Endometrial microvascular endothelial cells (primary cell): ENCODE results near the gene CCDC90B. TPM values are rescaled to one million over a fixed set of nuclear protein-coding genes. Genes with fewer than 3 reads are reported as not detected.

Source experiments
- in situ Hi-C: cut with HindIII; loops from 2 replicates; pipeline ENCODE4 v1.10.0; 2017; ENCODE audit warnings: low sequenced_read_pairs, low pct_unique_long_range_greater_than_20kb; ENCODE audit errors: inconsistent ontology term
- total RNA-seq: library from RNA; depleted of rRNA; stranded (reverse); fragments of >200 nt; gene quantifications from one replicate; pipeline ENCODE4 v1.2.3, GENCODE V29; 2015; ENCODE audit errors: inconsistent ontology term

The CCDC90B gene
- total RNA-seq, 1 donor from 2014 or later = 45.0 TPM

- in situ Hi-C loops = no loop called here
Observed at GRCh38 chr11:83249972-83250593, 36.1 kb downstream of the CCDC90B start.

GRCh38 chr11:83249445-83249844 lies 36.7 kb downstream of the CCDC90B start:
- in situ Hi-C loops = no loop called here

- in situ Hi-C loops = no loop called here
Observed at GRCh38 chr11:83241291-83241946, 44.7 kb downstream of the CCDC90B start.

GRCh38 chr11:83238111-83238510 lies 48.1 kb downstream of the CCDC90B start:
- in situ Hi-C loops = no loop called here

- in situ Hi-C loops = no loop called here
Observed at GRCh38 chr11:83235825-83236224, 50.3 kb downstream of the CCDC90B start.

- in situ Hi-C loops = no loop called here
Observed at GRCh38 chr11:83223457-83223856, 62.7 kb downstream of the CCDC90B start.

DNA sequence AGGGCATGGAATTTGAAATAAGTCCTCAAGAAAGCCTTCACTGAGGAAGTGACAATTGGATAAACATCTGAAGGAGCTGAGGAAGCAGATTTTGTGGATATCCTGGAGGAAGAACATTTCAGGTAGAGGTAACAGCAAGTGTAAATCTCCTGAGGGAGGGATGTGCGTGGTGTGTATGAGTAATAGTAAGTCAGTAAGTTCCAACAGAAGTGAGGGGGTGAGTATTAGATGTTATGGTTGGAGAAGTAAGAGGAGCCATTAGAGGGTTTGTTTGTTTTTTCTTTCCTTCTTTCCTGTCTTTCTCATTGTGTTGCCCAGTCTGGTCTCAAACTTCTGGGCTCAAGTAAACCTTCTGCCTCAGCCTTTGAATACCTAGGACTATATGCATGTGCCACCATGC lies 63.7 kb downstream of the CCDC90B start:
- in situ Hi-C loops = no loop called here

GRCh38 chr11:83221694-83222093 lies 64.5 kb downstream of the CCDC90B start:
- in situ Hi-C loops = no loop called here

- in situ Hi-C loops = no loop called here
Observed at GRCh38 chr11:83220260-83220659, 65.9 kb downstream of the CCDC90B start.

DNA sequence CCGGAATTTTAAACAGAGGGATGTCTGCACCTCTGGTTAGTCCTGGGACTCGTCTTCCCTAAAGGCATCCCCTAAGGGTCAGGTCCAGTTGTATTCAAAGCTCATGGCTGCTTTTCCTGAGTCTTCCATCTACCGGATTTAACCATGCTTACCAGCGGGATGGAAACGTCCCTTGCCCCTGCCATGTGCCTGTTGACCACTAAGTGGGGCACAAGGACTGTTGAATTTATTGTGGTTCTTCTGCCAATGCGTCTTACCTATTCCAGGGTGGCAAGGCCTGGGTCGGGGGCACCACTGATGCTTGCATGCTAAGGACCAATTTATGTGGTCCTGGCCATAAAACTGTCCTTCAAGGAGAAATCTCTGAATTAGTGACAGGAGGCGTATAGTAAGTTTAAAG lies 67.1 kb downstream of the CCDC90B start:
- in situ Hi-C loops = no loop called here

Other genes starting within 250 kb of the CCDC90B start
- gene RAB30, start 214.5 kb downstream of the CCDC90B start, total RNA-seq = 4.2 TPM
- gene PCF11, start 129.2 kb downstream of the CCDC90B start, total RNA-seq = 23.9 TPM
- 5.9 TPM for gene ANKRD42, start 92.7 kb downstream of the CCDC90B start, total RNA-seq